Tibial artery (tissue), 4 donors: ENCODE data around the gene MARCKS.

Experiments used
- DNase-seq, 2 donors: peaks; one replicate each; pipeline ENCODE4 v3.0.0-alpha.2; 2019
- H3K27ac ChIP-seq, 2 donors: fragments of 200-600 bp; sonication (generic) in 1 of 2; 1 replicate in 1 of 2; 2 replicates in 1 of 2; pipeline ENCODE4 v1.5.1; 2018 to 2019; ENCODE audit warnings: mild to moderate bottlenecking in 1 of 2
- H3K27me3 ChIP-seq, 2 donors: fragments of 200-600 bp; sonication (generic) in 1 of 2; one replicate each; pipeline versions ENCODE4 v1.5.1 to v1.6.0; 2016 to 2019
- H3K36me3 ChIP-seq, 3 donors: fragments of 200-600 bp; sonication (generic) in 2 of 3; one replicate each; pipeline ENCODE4 v1.5.1; 2016 to 2019; ENCODE audit warnings: mild to moderate bottlenecking in 2 of 3
- H3K4me1 ChIP-seq, 4 donors: fragments of 200-600 bp; sonication (generic) in 2 of 4; 1 replicate in 3 of 4; 2 replicates in 1 of 4; pipeline ENCODE4 v1.5.1; 2016 to 2019
- H3K4me3 ChIP-seq, 2 donors: fragments of 200-600 bp; sonication (generic) in 1 of 2; 1 replicate in 1 of 2; 2 replicates in 1 of 2; pipeline ENCODE4 v1.5.1; 2018 to 2019; ENCODE audit warnings: mild to moderate bottlenecking in 2 of 2
- H3K9me3 ChIP-seq, 3 donors: fragments of 200-600 bp; sonication (generic) in 1 of 3; one replicate each; pipeline ENCODE4 v1.5.1; 2016 to 2019
- CTCF ChIP-seq, 2 experiments: fragments of 200-600 bp in 1 of 2; fragments of 450-650 bp in 1 of 2; IDR thresholded peaks; one replicate each; pipeline ENCODE4 v1.5.1; 2017 to 2019; ENCODE audit warnings: antibody characterized with exemption in 2 of 2, mild to moderate bottlenecking in 1 of 2, moderate library complexity in 1 of 2
- intact Hi-C: fragments of 100-400 bp; cut with DNase I; formaldehyde crosslinking; loops from one replicate; pipeline ENCODE4 v1.15.0; 2023; ENCODE audit warnings: low total_unique reads

MARCKS gene

DNA sequence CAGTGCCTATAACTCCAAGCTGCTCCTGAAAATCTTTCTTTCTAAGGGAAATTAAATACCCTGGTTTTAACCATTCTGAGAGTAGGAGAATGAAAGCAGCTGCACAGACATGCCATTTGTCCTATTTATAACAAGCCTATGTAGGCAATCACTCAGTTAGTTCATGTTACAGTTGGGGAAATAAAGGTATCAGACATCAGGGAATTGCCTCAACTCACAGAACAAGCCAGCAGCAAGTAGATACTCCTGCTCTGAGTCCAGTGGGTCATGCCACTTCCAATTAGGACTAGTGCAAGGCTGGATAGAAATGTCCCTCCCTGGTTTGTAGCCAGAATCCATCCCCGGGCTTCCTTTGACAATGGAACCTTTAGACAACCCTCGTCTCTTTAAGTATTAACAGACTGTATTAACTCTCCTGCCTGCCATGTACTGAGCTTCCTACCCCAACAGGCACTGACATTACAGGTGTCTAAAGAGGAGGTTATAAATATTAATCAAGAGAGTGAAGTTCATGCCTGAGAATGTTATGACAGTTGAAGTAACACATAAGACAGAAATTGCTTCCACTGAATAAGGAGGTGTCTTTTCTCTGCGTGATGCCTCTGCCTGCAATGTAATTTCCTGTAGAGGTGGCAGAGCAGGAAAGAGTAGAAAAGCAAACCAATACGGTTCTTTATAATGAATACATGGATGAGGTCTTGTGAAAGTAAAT, 28.0 kb upstream of the MARCKS start:
- Histone ChIP-seq H3K36me3 (no peaks in the 10 kb centered on the region), H3K9me3 (no peaks in the 10 kb centered on the region), H3K27me3 (no peaks in the 10 kb centered on the region), H3K4me3 (no peak overlapping the region), H3K27ac (no peak overlapping the region), H3K4me1 (peaks cover 0 to 10% (median 7%) of the 10 kb centered on the region in 4 donors)
- no peak for DNase-seq
- TF ChIP-seq CTCF (IDR thresholded peaks at IDR 0.05), result no peak
- intact Hi-C loops, result no loop called here

- Histone ChIP-seq H3K27ac (no peak overlapping the region), H3K9me3 (no peaks in the 10 kb centered on the region), H3K36me3 (no peaks in the 10 kb centered on the region), H3K4me1 (peaks cover 0 to 10% (median 7%) of the 10 kb centered on the region in 4 donors), H3K27me3 (no peaks in the 10 kb centered on the region), H3K4me3 (no peak overlapping the region)
- DNase-seq, result no peak
- TF ChIP-seq CTCF (IDR thresholded peaks at IDR 0.05), result no peak
- intact Hi-C loops, result no loop called here
Measured at GRCh38 chr6:113829696-113830045, 27.5 kb upstream of the MARCKS start.

DNA sequence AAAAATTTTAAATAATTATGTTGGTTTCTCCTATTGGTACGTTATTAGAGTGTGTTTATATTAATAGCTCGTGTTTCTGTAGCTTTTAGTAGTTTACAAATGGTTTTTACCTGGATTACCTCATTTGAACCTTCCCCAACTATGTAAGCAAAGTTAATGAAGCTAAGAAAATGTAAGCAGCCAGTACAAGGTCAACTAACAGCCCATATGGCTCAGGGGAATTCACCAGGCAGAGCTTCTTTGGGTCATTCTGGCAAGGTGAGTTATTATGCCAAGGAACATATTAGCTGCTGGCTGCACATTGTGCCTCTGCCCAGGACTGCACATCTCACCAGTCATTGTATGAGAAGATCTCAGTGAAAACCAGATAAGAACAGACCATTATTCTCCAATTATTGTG, 27.0 kb upstream of the MARCKS start:
- H3K4me1 ChIP-seq, result peaks cover 0 to 10% (median 5%) of the 10 kb centered on the region in 4 donors
- H3K27me3 ChIP-seq, result no peaks in the 10 kb centered on the region
- intact Hi-C loops, result no loop called here
- H3K27ac ChIP-seq, result no peak overlapping the region
- H3K9me3 ChIP-seq, result no peaks in the 10 kb centered on the region
- H3K4me3 ChIP-seq, result no peak overlapping the region
- H3K36me3 ChIP-seq, result no peaks in the 10 kb centered on the region
- TF ChIP-seq CTCF (IDR thresholded peaks at IDR 0.05), result no peak
- DNase-seq, result no peak

GRCh38 chr6:113833537-113833936, 23.6 kb upstream of the MARCKS start:
- TF ChIP-seq CTCF (IDR thresholded peaks at IDR 0.05), result no peak
- Histone ChIP-seq H3K27me3 (no peaks in the 10 kb centered on the region), H3K36me3 (no peaks in the 10 kb centered on the region), H3K9me3 (no peaks in the 10 kb centered on the region), H3K4me1 (no peaks in the 10 kb centered on the region), H3K4me3 (no peak overlapping the region), H3K27ac (no peak overlapping the region)
- intact Hi-C loops, result no loop called here
- DNase-seq, result no peak

DNA sequence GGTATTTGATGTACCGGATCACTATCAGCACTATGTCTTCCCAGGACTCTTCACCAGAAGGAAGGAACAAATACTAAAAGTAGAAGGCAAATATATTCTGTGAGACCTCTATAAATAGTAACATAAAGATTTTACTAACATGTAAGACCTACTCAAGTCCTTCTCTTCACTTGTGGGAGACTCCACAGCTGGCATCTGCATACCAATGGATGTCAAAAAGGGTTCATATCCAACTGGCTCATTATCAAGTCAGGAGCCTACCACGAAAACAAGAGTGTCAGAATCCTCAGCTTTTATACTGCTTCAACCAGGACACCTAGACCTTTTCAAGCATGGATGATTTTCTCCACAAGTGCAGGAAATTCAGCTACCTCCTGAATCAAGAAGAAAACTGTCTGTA, 20.0 kb upstream of the MARCKS start:
- H3K4me3 ChIP-seq, result no peak overlapping the region
- no peak for DNase-seq
- no peaks in the 10 kb centered on the region for H3K27me3 ChIP-seq
- H3K9me3 ChIP-seq, result no peaks in the 10 kb centered on the region
- H3K27ac ChIP-seq, result no peak overlapping the region
- intact Hi-C loops, result no loop called here
- no peak for TF ChIP-seq CTCF (IDR thresholded peaks at IDR 0.05)
- H3K36me3 ChIP-seq, result no peaks in the 10 kb centered on the region
- no peaks in the 10 kb centered on the region for H3K4me1 ChIP-seq

DNA sequence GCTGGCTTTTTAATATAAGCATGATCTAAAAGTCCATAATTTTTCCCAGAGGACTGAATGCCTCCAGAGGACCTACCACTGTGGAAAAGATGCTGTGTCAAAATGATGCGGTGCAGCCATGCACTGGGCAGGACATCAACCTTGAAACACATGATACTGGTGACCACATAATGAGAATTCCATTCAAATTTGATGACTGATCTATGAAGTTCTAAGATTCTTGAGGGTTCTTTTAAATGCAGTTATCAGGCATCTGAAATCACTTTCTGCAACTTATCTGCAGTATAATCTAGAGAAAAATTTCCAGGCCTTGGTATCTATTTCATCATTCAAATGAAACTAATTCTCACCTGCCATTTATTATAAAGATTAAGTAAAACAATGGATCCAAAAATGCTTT, 15.0 kb upstream of the MARCKS start:
- Histone ChIP-seq H3K9me3 (no peaks in the 10 kb centered on the region), H3K27me3 (no peaks in the 10 kb centered on the region), H3K27ac (no peak overlapping the region), H3K4me1 (no peaks in the 10 kb centered on the region), H3K36me3 (no peaks in the 10 kb centered on the region), H3K4me3 (no peak overlapping the region)
- TF ChIP-seq CTCF (IDR thresholded peaks at IDR 0.05), result no peak
- intact Hi-C loops, result no loop called here
- DNase-seq, result no peak
